ENCODE measurements around the gene MAP4K4.
"Not testable (repeated sequence)": the region's sequence is repeated elsewhere in the genome, so short reads cannot be mapped to it uniquely, and the experiment has no call there.

MAP4K4 gene

DNA sequence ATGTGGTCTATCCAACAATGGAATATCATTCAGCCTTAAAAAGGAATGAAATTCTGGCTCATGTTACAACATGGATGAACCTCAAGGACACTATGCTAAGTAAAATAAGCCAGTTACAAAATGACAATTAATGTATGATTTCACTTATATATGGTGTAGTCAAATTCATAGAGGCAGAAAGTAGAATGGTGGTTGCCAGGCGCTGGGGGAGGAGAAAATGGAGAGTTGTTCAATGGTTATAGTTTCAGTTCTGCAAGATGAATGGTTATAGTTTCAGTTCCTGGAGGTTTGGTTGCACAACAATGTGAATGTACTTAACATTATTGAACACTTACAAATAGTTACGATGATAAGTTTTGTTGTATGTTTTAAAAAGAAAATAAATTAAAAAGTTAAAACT, 215.0 kb downstream of the MAP4K4 start:
- TF ChIP-seq, protein P1, sequence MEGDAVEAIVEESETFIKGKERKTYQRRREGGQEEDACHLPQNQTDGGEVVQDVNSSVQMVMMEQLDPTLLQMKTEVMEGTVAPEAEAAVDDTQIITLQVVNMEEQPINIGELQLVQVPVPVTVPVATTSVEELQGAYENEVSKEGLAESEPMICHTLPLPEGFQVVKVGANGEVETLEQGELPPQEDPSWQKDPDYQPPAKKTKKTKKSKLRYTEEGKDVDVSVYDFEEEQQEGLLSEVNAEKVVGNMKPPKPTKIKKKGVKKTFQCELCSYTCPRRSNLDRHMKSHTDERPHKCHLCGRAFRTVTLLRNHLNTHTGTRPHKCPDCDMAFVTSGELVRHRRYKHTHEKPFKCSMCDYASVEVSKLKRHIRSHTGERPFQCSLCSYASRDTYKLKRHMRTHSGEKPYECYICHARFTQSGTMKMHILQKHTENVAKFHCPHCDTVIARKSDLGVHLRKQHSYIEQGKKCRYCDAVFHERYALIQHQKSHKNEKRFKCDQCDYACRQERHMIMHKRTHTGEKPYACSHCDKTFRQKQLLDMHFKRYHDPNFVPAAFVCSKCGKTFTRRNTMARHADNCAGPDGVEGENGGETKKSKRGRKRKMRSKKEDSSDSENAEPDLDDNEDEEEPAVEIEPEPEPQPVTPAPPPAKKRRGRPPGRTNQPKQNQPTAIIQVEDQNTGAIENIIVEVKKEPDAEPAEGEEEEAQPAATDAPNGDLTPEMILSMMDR (IDR thresholded peaks at IDR 0.05; ENCODE audit: extremely low read depth, missing control alignments) = no peak
- DNase-seq (ENCODE audit: low spot score) = no peak

DNA sequence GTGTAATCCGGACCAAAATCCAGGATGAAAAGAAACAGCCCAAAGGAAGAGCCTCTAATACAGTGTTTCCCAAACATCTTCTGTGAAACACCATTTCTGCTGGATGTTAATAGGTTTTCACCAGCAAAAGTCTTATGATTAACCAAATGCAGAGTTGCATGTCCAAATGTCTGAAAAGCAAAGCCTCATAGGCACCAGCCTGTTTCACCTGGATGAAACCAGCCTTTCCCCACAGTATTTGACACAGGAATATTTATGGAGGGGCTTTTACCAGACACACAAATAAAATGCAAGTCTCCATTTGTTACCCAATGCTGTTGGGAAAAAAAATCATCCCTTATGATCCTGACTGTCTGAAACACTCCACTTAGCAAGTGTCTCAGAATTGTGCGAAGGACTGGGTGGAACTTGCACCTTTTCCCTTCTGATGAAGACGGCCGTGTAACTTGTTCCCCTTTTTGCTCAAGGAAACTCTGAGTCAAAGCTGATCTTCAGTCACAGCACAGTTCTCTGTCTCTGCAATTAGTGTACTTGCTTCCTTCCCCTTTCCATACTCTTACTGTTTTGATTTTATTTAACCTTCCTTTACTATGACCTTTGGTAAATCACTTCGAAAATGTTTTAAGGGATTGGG, 223.9 kb downstream of the MAP4K4 start:
- no peak for DNase-seq (ENCODE audit: low spot score)
- TF ChIP-seq, protein P1 (IDR thresholded peaks at IDR 0.05; ENCODE audit: extremely low read depth, missing control alignments) = no peak

DNA sequence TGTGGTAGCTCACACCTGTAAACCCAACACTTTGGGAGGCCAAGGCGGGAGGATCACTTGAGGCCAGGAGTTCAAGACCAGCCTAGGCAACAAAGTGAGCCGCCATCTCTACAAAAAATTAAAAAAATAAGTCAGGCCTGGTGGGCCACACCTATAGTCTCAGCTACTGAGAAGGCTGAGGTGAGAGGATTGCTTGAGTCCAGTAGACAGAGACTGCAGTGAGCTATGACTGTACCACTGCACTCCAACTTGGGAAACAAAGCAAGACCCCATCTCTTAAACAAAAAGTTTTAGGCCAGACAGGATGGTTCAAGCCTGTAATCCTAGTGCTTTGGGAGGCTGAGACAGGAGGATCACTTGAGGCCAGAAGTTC, 224.4 kb downstream of the MAP4K4 start:
- DNase-seq (ENCODE audit: low spot score) = no peak
- TF ChIP-seq, protein P1 (IDR thresholded peaks at IDR 0.05; ENCODE audit: extremely low read depth, missing control alignments) = no peak

DNA sequence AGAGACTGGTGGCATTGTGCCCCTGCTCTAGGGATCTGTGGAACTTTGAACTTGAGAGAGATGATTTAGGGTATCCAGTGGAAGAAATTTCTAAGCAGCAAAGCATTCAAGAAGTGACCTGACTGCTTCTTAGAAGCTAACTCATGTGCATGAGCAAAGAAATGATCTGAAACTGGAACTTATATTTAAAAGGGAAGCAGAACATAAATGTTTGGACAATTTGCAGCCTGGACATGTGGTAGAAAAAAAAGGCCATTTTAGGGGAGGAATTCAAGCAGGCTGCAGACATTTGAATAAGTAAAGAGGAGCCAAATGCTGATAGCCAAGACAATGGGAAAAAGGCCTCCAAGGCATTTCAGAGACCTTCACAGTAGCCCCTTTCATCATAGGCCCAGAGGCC, 226.8 kb downstream of the MAP4K4 start:
- not testable (repeated sequence) for DNase-seq (ENCODE audit: low spot score)

DNA sequence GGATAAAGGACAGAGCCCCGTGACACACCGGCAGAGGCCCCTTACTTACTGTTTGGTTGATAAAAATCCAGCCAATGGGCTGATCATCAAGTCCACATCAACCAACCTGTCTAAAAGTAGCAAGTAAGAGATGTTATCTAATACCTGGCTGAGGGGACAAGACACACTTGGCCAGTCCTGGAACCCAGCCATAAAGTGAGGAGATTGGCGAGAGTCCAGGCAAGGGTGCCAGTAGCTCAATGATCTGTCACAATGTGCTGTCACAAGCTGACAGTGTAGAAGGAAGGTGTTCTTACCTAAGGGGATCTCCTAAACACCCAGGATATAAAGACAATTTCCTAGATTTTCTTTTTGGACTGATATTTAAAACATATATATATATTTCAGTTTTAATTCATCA, 232.5 kb downstream of the MAP4K4 start:
- TF ChIP-seq, protein P1 (IDR thresholded peaks at IDR 0.05; ENCODE audit: extremely low read depth, missing control alignments) = no peak
- DNase-seq (ENCODE audit: low spot score) = no peak

DNA sequence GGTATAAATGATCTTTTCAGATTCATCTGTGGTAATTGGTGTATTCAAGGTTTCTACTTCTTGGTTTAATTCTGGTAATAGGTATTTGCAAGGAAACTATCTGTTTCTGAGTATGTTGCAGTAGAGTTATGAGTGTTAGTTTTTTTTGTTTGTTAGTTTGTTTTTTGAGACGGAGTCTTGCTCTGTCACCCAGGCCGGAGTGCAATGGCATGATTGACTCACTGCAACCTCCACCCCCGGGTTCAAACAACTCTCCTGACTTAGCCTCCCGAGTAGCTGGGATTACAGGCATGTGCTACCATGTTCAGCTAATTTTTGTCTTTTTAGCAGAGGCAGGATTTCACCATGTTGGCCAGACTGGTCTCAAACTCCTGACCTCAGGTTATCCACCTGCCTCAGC, 233.3 kb downstream of the MAP4K4 start:
- TF ChIP-seq, protein P1 (IDR thresholded peaks at IDR 0.05; ENCODE audit: extremely low read depth, missing control alignments) = no peak

DNA sequence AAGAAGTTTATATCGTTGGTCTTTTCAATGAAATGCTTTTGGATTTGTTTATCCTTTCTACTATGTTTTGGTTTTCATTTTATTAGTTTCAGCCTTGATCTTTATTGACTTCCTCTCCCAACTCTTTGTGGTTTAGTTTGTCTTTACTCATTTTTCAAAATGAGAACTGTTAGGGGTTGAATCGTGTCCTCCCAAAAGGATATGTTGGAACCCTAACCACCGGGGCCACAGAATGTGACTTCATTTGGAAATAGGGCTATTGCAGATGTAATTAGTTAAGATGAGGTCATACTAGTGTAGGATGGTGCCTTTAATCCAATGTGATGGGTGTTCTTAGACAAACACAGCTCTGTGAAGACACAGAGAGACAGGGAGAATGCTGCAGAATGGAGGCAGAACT, 233.9 kb downstream of the MAP4K4 start:
- TF ChIP-seq, protein P1 (IDR thresholded peaks at IDR 0.05; ENCODE audit: extremely low read depth, missing control alignments) = no peak
- DNase-seq (ENCODE audit: low spot score) = no peak

More for the DNA sequence above, 233.3 kb downstream of the MAP4K4 start:
- no peak for DNase-seq (ENCODE audit: low spot score)

DNA sequence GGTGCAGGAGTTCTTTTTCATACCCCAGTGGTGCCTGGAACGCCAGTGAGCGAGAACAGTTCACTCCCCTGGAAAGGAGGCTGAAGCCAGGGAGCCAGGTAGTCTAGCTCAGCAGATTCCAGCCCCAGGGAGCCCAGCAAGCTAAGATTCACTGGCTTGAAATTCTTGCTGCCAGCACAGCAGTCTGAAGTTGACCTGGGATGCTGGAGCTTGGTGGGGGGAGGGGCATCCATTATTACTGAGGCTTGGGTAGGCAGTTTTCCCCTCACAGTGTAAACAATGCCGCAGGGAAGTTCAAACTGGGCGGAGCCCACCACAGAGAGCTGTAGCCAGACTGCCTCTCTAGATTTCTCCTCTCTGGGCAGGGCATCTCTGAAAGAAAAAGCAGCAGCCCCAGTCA, 238.3 kb downstream of the MAP4K4 start:
- not testable (repeated sequence) for DNase-seq (ENCODE audit: low spot score)
